ENCODE data around the gene MYMK.

DNA sequence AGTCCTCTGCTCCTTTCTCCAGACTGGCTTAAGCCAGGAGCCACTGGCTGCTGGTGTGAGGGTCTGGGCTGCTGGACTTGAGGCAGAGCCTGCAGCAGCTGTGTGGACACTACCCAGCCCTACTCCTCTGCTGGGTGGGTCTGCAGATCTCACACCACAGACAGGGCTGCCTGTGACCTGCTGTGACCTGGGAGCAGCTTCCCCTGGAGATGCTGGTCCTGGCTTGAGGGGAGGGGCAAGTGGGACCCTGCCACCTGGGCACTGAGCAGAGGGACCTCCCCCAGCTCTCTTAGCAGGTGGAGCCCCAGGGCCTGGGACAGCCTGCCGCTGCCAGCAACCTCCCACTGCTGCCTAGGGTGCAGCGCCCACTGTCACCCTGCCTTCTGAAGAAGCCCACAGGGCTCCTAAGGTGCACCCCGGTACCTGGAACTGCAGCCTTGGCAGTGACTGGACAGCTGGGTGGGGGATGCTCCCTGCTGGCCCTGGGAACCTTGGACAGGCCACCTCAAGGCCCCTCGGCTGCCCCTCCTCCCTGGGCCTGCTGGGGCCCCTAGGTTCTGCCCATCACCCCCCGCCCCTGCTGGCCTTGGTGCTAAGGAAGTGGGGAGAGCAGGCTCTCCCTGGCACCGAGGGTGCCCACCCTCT lies 55.9 kb downstream of the MYMK start:
- TF ChIP-seq ZNF274 (IDR thresholded peaks at IDR 0.05; ENCODE audit: low read depth, low read length) (no peak), SUZ12 (IDR thresholded peaks at IDR 0.05; ENCODE audit: extremely low read depth, insufficient read depth, insufficient read length) (no peak)

Data from NT2/D1 (cell line).